WTC11 (cell line): ENCODE measurements around the gene NDOR1. TPM values are rescaled to one million over a fixed set of nuclear protein-coding genes. Genes with fewer than 3 reads are reported as not detected.

Source experiments
- ATAC-seq: fragments of 200-7000 bp; cut with Tn5 transposase; 2 replicates; pipeline ENCODE4 v1.10.0; 2021; ENCODE audit warnings: mild to moderate bottlenecking, moderate library complexity
- CTCF ChIA-PET: fragments of 300-600 bp; sonication (Branson Sonifier 250); formaldehyde crosslinking; loops from one replicate; lab custom pipeline; 2021; ENCODE audit warnings: antibody characterized with exemption; lab: Charles Lee
- POLR2A ChIA-PET: fragments of 350-600 bp; sonication (Branson Sonifier 250); formaldehyde crosslinking; loops from one replicate; lab custom pipeline; 2021; ENCODE audit warnings: antibody characterized with exemption; lab: Charles Lee
- DNase-seq: peaks from one replicate; pipeline ENCODE4 v3.0.0; 2021; ENCODE audit warnings: low spot score
- H3K27ac Mint-ChIP-seq: 2 replicates; pipeline ENCODE4 v1.8.0; 2021; ENCODE audit warnings: mixed read lengths
- H3K27me3 Mint-ChIP-seq: 2 replicates; pipeline ENCODE4 v1.8.0; 2021; ENCODE audit warnings: low read depth, mild to moderate bottlenecking, moderate library complexity, mixed read lengths
- H3K36me3 Mint-ChIP-seq: 2 replicates; pipeline ENCODE4 v1.8.0; 2021; ENCODE audit warnings: mixed read lengths
- H3K4me1 Mint-ChIP-seq: 2 replicates; pipeline ENCODE4 v1.8.0; 2022; ENCODE audit warnings: mixed read lengths
- H3K4me3 Mint-ChIP-seq: 2 replicates; pipeline ENCODE4 v1.8.0; 2021; ENCODE audit warnings: mild to moderate bottlenecking, moderate library complexity, mixed read lengths
- H3K9me3 Mint-ChIP-seq: 2 replicates; pipeline ENCODE4 v1.8.0; 2021; ENCODE audit warnings: mixed read lengths
- AFF4 ChIP-seq: sonication (generic); formaldehyde crosslinking; IDR thresholded peaks from 2 replicates; pipeline ENCODE4 v1.8.1; 2023; ENCODE audit warnings: mild to moderate bottlenecking, missing genetic modification reagents, borderline replicate concordance
- CTCF ChIP-seq: fragments of 200-600 bp; IDR thresholded peaks from 2 replicates; pipeline ENCODE4 v1.8.0; 2022; ENCODE audit warnings: antibody characterized with exemption
- ELF4 ChIP-seq: sonication (generic); formaldehyde crosslinking; IDR thresholded peaks from 2 replicates; pipeline ENCODE4 v1.8.1; 2022; ENCODE audit warnings: low read depth, mild to moderate bottlenecking, moderate library complexity, missing genetic modification reagents
- EMX1 ChIP-seq: fragments of 250-450 bp; sonication (Bioruptor Pico); IDR thresholded peaks from 2 replicates; pipeline ENCODE4 v1.8.0; 2021; ENCODE audit warnings: mild to moderate bottlenecking
- ERG ChIP-seq: fragments of 250-450 bp; sonication (Bioruptor Pico); IDR thresholded peaks from 2 replicates; pipeline ENCODE4 v1.8.0; 2021; ENCODE audit warnings: mild to moderate bottlenecking
- ESRRA ChIP-seq: sonication (generic); formaldehyde crosslinking; IDR thresholded peaks from 2 replicates; pipeline ENCODE4 v1.8.1; 2022; ENCODE audit warnings: mild to moderate bottlenecking, missing genetic modification reagents, borderline replicate concordance
- NR3C1 ChIP-seq: sonication (generic); formaldehyde crosslinking; conservative IDR thresholded peaks from 2 replicates; pipeline ENCODE4 v1.8.1; 2023; ENCODE audit warnings: low read depth, mild to moderate bottlenecking, missing genetic modification reagents
- SMAD3 ChIP-seq: sonication (generic); formaldehyde crosslinking; IDR thresholded peaks from 2 replicates; pipeline ENCODE4 v1.8.0; 2022; ENCODE audit warnings: missing genetic modification reagents, mild to moderate bottlenecking, borderline replicate concordance
- SMAD4 ChIP-seq: sonication (generic); formaldehyde crosslinking; IDR thresholded peaks from 2 replicates; pipeline ENCODE4 v1.8.0; 2022; ENCODE audit warnings: mild to moderate bottlenecking, missing genetic modification reagents
- SP1 ChIP-seq: sonication (generic); formaldehyde crosslinking; conservative IDR thresholded peaks from 2 replicates; pipeline ENCODE4 v1.8.1; 2022; ENCODE audit warnings: missing genetic modification reagents
- TCF7 ChIP-seq: sonication (generic); formaldehyde crosslinking; IDR thresholded peaks from 2 replicates; pipeline ENCODE4 v1.8.0; 2022; ENCODE audit warnings: mild to moderate bottlenecking, low read depth, missing genetic modification reagents, moderate library complexity
- TEAD4 ChIP-seq: sonication (generic); formaldehyde crosslinking; IDR thresholded peaks from 2 replicates; pipeline ENCODE4 v1.8.0; 2022; ENCODE audit warnings: mild to moderate bottlenecking, missing genetic modification reagents
- USF1 ChIP-seq: sonication (generic); formaldehyde crosslinking; IDR thresholded peaks from 2 replicates; pipeline ENCODE4 v1.8.0; 2022; ENCODE audit warnings: mild to moderate bottlenecking, missing genetic modification reagents
- USF2 ChIP-seq: sonication (generic); formaldehyde crosslinking; IDR thresholded peaks from 2 replicates; pipeline ENCODE4 v1.8.1; 2023; ENCODE audit warnings: mild to moderate bottlenecking, missing genetic modification reagents, moderate library complexity
- ZNF219 ChIP-seq: sonication (generic); formaldehyde crosslinking; IDR thresholded peaks from 2 replicates; pipeline ENCODE4 v1.8.0; 2023; ENCODE audit warnings: missing genetic modification reagents, mild to moderate bottlenecking, borderline replicate concordance
- ZNF416 ChIP-seq: fragments of 250-450 bp; sonication (Bioruptor Pico); IDR thresholded peaks from 2 replicates; pipeline ENCODE4 v1.9.0; 2021; ENCODE audit warnings: mild to moderate bottlenecking, inconsistent platforms
- total RNA-seq: library from RNA; stranded (reverse); gene quantifications from 3 replicates; pipeline ENCODE4 v1.2.3, GENCODE V29; 2021
- TF ChIP-seq, protein P1 (sequence below): sonication (generic); formaldehyde crosslinking; IDR thresholded peaks from 2 replicates; pipeline ENCODE4 v1.8.0; 2023; ENCODE audit warnings: missing genetic modification reagents
- TF ChIP-seq, protein P2 (sequence below): fragments of 250-450 bp; sonication (Bioruptor Pico); conservative IDR thresholded peaks from 2 replicates; pipeline ENCODE4 v1.9.0; 2021; ENCODE audit warnings: mild to moderate bottlenecking
- TF ChIP-seq, protein P3 (sequence below): sonication (generic); formaldehyde crosslinking; IDR thresholded peaks from 2 replicates; pipeline ENCODE4 v1.8.1; 2022; ENCODE audit warnings: mild to moderate bottlenecking, missing genetic modification reagents, moderate library complexity, borderline replicate concordance

NDOR1 gene
- total RNA-seq, 1 experiment from 2014 or later: 49.0 TPM

DNA sequence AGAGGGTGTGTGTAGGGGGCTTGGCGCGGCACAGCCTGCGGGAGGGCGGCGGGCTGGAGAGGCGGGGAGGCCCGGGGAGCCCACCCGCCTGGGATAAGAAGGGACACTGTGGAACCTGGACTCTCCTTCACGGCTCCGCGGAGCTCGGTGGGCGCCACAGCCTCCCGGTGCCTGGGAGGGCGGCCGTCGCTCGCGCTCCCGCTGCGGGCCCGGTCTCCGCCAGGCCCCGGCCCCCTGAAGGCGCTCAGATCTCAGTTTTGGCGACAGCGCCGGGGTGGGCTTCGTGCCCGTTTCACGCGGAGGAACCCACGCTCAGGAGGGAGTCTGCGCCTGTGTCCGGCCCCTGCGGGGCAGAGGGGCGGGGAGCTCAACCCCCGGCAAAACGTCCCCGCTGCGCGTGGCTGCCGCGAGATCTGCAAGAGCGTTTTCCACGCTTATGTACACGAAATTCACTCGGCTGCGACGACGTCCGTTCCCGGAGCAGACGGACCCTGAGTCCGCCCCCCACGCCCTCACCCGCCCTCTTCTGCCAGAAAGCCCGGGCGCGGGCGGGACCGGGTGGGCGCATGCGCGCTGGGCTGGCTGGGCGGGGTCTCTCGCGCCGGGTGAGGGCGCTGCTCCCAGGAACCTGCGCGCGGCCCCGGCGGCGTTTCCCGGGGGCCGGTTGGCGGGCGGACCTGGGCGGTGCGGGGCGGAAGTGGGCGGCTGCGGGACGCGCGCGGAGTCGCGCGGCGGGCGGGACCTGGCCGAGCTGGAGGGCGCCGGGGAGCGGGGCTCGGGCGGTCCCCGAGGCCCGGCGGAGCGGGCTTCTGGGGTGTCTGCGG is 49.3 kb downstream of the NDOR1 start, which contains the start of gene NELFB (continued):
- TF ChIP-seq, protein P1, sequence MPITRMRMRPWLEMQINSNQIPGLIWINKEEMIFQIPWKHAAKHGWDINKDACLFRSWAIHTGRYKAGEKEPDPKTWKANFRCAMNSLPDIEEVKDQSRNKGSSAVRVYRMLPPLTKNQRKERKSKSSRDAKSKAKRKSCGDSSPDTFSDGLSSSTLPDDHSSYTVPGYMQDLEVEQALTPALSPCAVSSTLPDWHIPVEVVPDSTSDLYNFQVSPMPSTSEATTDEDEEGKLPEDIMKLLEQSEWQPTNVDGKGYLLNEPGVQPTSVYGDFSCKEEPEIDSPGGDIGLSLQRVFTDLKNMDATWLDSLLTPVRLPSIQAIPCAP: no peak
- TF ChIP-seq, protein P2, sequence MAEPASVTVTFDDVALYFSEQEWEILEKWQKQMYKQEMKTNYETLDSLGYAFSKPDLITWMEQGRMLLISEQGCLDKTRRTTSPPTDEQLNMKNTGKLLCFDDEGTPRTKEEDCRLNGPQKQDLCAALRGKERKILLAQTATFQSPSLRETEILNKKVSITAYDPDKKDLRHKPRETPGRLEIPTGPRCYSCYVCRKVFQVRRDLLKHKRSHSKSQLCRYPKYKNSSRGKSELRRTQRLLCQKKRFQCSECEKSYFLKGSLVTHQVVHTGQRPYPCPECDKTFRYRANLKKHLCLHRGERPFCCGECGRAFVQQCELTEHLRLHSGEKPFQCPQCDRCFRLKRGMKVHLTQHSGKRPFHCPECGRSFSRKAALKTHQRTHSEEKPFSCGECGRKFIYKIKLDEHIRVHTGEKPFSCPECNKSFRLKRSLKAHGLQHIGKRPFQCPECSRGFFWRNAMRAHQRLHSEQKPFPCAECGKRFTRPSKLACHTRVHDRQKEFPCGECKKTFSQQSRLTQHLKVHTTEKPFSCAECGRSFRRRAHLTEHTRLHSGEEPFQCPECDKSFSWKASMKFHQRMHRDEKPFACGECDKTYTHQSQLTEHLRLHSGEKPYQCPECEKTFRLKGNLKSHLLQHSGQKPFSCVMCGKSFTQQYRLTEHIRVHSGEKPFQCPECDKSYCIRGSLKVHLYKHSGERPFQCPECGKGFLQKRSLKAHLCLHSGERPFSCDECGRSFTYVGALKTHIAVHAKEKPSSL (CRISPR knock-in tag): no peak
- TF ChIP-seq USF1: no peak
- TF ChIP-seq NR3C1 (CRISPR knock-in tag): no peak
- no peak for TF ChIP-seq SMAD4
- TF ChIP-seq TEAD4 (CRISPR knock-in tag): no peak
- no peak for TF ChIP-seq ZNF219 (CRISPR knock-in tag)
- peak; percentile 99 for TF ChIP-seq SP1 (CRISPR knock-in tag)
- no peak for TF ChIP-seq ESRRA
- no peak for TF ChIP-seq ERG (CRISPR knock-in tag)
- TF ChIP-seq, protein P3, sequence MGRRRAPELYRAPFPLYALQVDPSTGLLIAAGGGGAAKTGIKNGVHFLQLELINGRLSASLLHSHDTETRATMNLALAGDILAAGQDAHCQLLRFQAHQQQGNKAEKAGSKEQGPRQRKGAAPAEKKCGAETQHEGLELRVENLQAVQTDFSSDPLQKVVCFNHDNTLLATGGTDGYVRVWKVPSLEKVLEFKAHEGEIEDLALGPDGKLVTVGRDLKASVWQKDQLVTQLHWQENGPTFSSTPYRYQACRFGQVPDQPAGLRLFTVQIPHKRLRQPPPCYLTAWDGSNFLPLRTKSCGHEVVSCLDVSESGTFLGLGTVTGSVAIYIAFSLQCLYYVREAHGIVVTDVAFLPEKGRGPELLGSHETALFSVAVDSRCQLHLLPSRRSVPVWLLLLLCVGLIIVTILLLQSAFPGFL (CRISPR knock-in tag): no peak
- TF ChIP-seq CTCF: no peak
- TF ChIP-seq, all 79 proteins: peak for 11

GRCh38 chr9:137255448-137256114 is 50.1 kb downstream of the NDOR1 start:
- Mint-ChIP-seq H3K36me3 (peaks cover 16% of the 10 kb centered on the region), H3K9me3 (no peaks in the 10 kb centered on the region), H3K4me1 (peaks cover 8% of the 10 kb centered on the region), H3K27ac (no peak overlapping the region), H3K27me3 (peaks cover 7% of the 10 kb centered on the region; the same call in 1 of the 2 replicates), H3K4me3 (peak overlapping the region; percentile 83)
- CTCF ChIA-PET: interaction anchor here (0.8 to 4.6 kb wide), 9 partner anchors 11 to 192 kb away, joined by 3 to 59 read pairs (median 7); partner anchors contain the start of gene TOR4A
- POLR2A ChIA-PET: interaction anchor here (1.5 to 1.6 kb wide), 2 partner anchors 15 to 55 kb away, joined by 4 to 8 read pairs; partner anchors contain the start of genes TPRN and TUBB4B
- ATAC-seq (peak; percentile 38), DNase-seq (peak; percentile 57)
- no peak for TF ChIP-seq AFF4 (CRISPR knock-in tag)
- no peak for TF ChIP-seq SMAD3
- TF ChIP-seq EMX1 (CRISPR knock-in tag): no peak
- no peak for TF ChIP-seq ZNF416 (CRISPR knock-in tag)
- no peak for TF ChIP-seq ELF4 (CRISPR knock-in tag)
- peak; percentile 18; the same call in 1 of the 2 replicates for TF ChIP-seq USF2 (CRISPR knock-in tag)
- no peak for TF ChIP-seq ERG (CRISPR knock-in tag)
- TF ChIP-seq TCF7 (CRISPR knock-in tag): no peak
